Loucy (cell line): ENCODE results near the gene UBTD1.
"Not testable (repeated sequence)": the region's sequence is repeated elsewhere in the genome, so short reads cannot be mapped to it uniquely, and the experiment has no call there.

ENCODE experiments used
- H2AFZ ChIP-seq: fragments of 200-600 bp; sonication (generic); 2 replicates; pipeline ENCODE4 v1.6.0; 2016; ENCODE audit warnings: antibody characterized with exemption, mild to moderate bottlenecking, low read length, moderate library complexity
- H3F3A ChIP-seq: fragments of 200-600 bp; 2 replicates; pipeline ENCODE4 v1.6.0; 2016; ENCODE audit warnings: antibody characterized with exemption, low read depth, mild to moderate bottlenecking
- H3K27me3 ChIP-seq: fragments of 200-600 bp; sonication (generic); 2 replicates; pipeline ENCODE4 v1.6.1; 2014; ENCODE audit warnings: low read length, mild to moderate bottlenecking; ENCODE audit not compliant: insufficient read depth, poor library complexity, severe bottlenecking
- H3K36me3 ChIP-seq: fragments of 200-600 bp; sonication (generic); 2 replicates; pipeline ENCODE4 v1.6.1; 2016; ENCODE audit warnings: low read length; ENCODE audit not compliant: insufficient read depth
- H3K4me1 ChIP-seq: fragments of 200-600 bp; sonication (generic); 2 replicates; pipeline ENCODE4 v1.5.1; 2014; ENCODE audit warnings: low read length, mild to moderate bottlenecking; ENCODE audit not compliant: insufficient read depth, poor library complexity, severe bottlenecking
- H3K4me2 ChIP-seq: fragments of 200-600 bp; sonication (generic); 2 replicates; pipeline ENCODE4 v1.6.0; 2014; ENCODE audit warnings: antibody characterized with exemption, low read length, low read depth, mild to moderate bottlenecking; ENCODE audit not compliant: poor library complexity, severe bottlenecking
- H3K4me3 ChIP-seq: fragments of 200-600 bp; sonication (generic); 2 replicates; pipeline ENCODE4 v1.5.1; 2014; ENCODE audit warnings: low read length, mild to moderate bottlenecking, mixed read lengths; ENCODE audit not compliant: poor library complexity, severe bottlenecking
- H3K79me2 ChIP-seq: fragments of 200-600 bp; sonication (generic); 2 replicates; pipeline ENCODE4 v1.6.1; 2014; ENCODE audit warnings: low read length; ENCODE audit not compliant: insufficient read depth
- H3K9ac ChIP-seq: fragments of 200-600 bp; sonication (generic); 2 replicates; pipeline ENCODE4 v1.6.0; 2014; ENCODE audit warnings: mild to moderate bottlenecking, low read depth, low read length, moderate library complexity; ENCODE audit not compliant: poor library complexity, severe bottlenecking
- H3K9me2 ChIP-seq: fragments of 200-600 bp; sonication (generic); replicated peaks from 2 replicates; pipeline ENCODE4 v1.6.1; 2016; ENCODE audit warnings: low read depth, low read length, mixed read lengths
- H3K9me3 ChIP-seq: fragments of 200-600 bp; sonication (generic); 2 replicates; pipeline ENCODE4 v1.6.1; 2014; ENCODE audit warnings: mild to moderate bottlenecking, antibody characterized with exemption, low read length, low read depth; ENCODE audit not compliant: insufficient read depth
- H4K20me1 ChIP-seq: fragments of 200-600 bp; sonication (generic); 2 replicates; pipeline ENCODE4 v1.6.0; 2014; ENCODE audit warnings: antibody characterized with exemption, low read length, mild to moderate bottlenecking; ENCODE audit not compliant: insufficient read depth, poor library complexity, severe bottlenecking
- CTCF ChIP-seq: fragments of 200-600 bp; sonication (generic); conservative IDR thresholded peaks from 2 replicates; pipeline ENCODE4 v1.5.1; 2014; ENCODE audit warnings: mild to moderate bottlenecking, antibody characterized with exemption, low read length
- EZH2phosphoT487 ChIP-seq: fragments of 200-600 bp; IDR thresholded peaks from 2 replicates; pipeline ENCODE4 v1.6.1; 2018; ENCODE audit warnings: antibody characterized with exemption, mild to moderate bottlenecking, moderate library complexity, borderline replicate concordance

Gene UBTD1

GRCh38 chr10:97474918-97475317 is 23.8 kb upstream of the UBTD1 start:
- Histone ChIP-seq H3K36me3 (peaks cover 92% of the 10 kb centered on the region; the same call in 1 of the 2 replicates), H4K20me1 (no peaks in the 10 kb centered on the region), H3K79me2 (no peaks in the 10 kb centered on the region)

DNA sequence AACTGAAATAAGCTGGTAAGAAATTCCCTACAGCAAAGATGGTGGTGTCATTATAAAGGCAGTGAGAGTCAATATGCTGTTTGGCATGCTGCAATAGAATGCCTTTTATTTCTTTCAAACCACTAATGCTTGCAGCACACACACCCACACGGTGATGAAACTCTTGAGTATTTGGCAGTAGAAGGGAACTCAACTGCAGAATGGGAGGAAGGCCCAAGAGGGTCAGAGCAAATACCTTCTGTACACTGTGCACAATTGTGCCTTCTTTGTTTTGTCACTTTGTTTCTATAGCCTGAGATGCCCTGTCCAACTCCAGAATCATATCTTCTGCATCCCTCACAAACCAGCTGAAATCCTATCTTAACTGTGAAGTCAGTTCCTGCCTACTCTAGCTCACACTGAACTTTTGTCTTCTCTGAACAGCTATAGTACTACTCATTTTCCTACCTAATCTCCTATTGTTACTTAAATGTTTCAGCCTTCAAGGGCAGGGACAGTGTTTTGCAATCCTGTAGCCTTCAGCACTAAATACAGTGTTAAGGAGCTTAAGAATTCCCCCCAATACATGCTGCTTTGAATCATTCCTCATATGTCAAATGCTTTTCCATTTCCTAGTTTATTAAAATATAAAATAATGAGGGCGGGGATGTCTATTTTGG is 22.7 kb upstream of the UBTD1 start:
- Histone ChIP-seq H3K9me2 (no peaks in the 10 kb centered on the region), H3K4me3 (no peak overlapping the region), H3F3A (no peaks in the 10 kb centered on the region), H3K4me2 (no peak overlapping the region), H3K27me3 (no peaks in the 10 kb centered on the region), H4K20me1 (no peaks in the 10 kb centered on the region), H3K79me2 (no peaks in the 10 kb centered on the region), H3K4me1 (no peaks in the 10 kb centered on the region), H3K36me3 (peaks cover 94% of the 10 kb centered on the region; the same call in 1 of the 2 replicates), H2AFZ (no peak overlapping the region), H3K9me3 (no peaks in the 10 kb centered on the region), H3K9ac (no peak overlapping the region)
- TF ChIP-seq CTCF (no peak), EZH2phosphoT487 (no peak)

More at GRCh38 chr10:97474918-97475317, 23.8 kb upstream of the UBTD1 start:
- Histone ChIP-seq H3K4me3 (no peak overlapping the region), H2AFZ (no peak overlapping the region), H3K4me1 (no peaks in the 10 kb centered on the region), H3K9me2 (no peaks in the 10 kb centered on the region), H3K9ac (no peak overlapping the region), H3F3A (no peaks in the 10 kb centered on the region), H3K27me3 (no peaks in the 10 kb centered on the region), H3K4me2 (no peak overlapping the region), H3K9me3 (no peaks in the 10 kb centered on the region)
- TF ChIP-seq CTCF (no peak), EZH2phosphoT487 (no peak)

GRCh38 chr10:97479410-97479809 is 19.3 kb upstream of the UBTD1 start:
- H3K36me3 ChIP-seq = peaks cover 87% of the 10 kb centered on the region; the same call in 1 of the 2 replicates
- H2AFZ ChIP-seq, H3K9me2 ChIP-seq, H3F3A ChIP-seq, H3K27me3 ChIP-seq, H4K20me1 ChIP-seq, H3K4me1 ChIP-seq, H3K4me2 ChIP-seq, H3K9me3 ChIP-seq, H3K9ac ChIP-seq, H3K4me3 ChIP-seq: not testable (repeated sequence)
- peaks cover 11% of the 10 kb centered on the region; the same call in 1 of the 2 replicates for H3K79me2 ChIP-seq

DNA sequence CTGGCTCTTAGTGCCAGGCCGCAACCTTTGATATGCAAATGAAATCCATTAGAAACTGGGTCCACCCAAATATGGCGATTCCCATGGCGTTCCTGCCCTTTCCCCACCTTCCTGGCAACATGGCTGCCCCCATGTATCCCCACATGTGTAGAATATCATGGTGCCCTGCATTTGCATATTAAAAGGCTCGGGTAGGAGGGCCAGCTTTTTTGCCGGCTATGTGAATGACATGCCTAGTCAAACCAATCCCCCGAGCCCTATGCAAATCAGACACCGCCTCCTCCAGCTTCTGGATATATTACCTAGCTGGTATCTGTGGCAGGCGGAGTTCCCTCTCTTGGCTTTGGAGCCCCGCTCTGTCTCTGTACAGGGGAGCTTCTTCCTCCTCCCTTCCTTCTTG is 18.8 kb upstream of the UBTD1 start:
- Histone ChIP-seq H3K9me3 (no peaks in the 10 kb centered on the region), H3K36me3 (peaks cover 82% of the 10 kb centered on the region; the same call in 1 of the 2 replicates), H3K4me1 (no peaks in the 10 kb centered on the region), H3K4me3 (no peak overlapping the region), H3K9ac (no peak overlapping the region), H3K79me2 (peaks cover 11% of the 10 kb centered on the region; the same call in 1 of the 2 replicates), H3K4me2 (no peak overlapping the region), H4K20me1 (peaks cover 4% of the 10 kb centered on the region), H2AFZ (no peak overlapping the region), H3K27me3 (no peaks in the 10 kb centered on the region), H3F3A (no peaks in the 10 kb centered on the region), H3K9me2 (no peaks in the 10 kb centered on the region)
- TF ChIP-seq CTCF (no peak), EZH2phosphoT487 (no peak)
